H1 (cell line): ENCODE data around the gene AKT1S1. TPM values are rescaled to one million over a fixed set of nuclear protein-coding genes. Genes with fewer than 3 reads are reported as not detected.

Experiments
- GABPA ChIP-seq: IDR thresholded peaks from 2 replicates; pipeline ENCODE4 v1.6.1; 2011; ENCODE audit warnings: mild to moderate bottlenecking, low read length, moderate library complexity, borderline replicate concordance; ENCODE audit not compliant: insufficient read depth
- polyA plus RNA-seq, 7 experiments: library from polyadenylated mRNA; depleted of rRNA in 3 of 7; stranded (reverse) in 5 of 7; unstranded in 2 of 7; fragments of >200 nt in 5 of 7; fragments of 200-250 nt in 2 of 7; gene quantifications; 1 replicate in 5 of 7; 2 replicates in 1 of 7; 4 replicates in 1 of 7; pipeline versions ENCODE4 v1.2.1 to v1.2.3, GENCODE V29; 2011 to 2013; ENCODE audit warnings: missing spikeins in 2 of 7, mixed read lengths in 2 of 7
- total RNA-seq: library from RNA; stranded (reverse); fragmentation: NEBNext Ultra II Directional; extraction: Animal tissue kit (Norgen Biotek cat#: 25700); gene quantifications from 2 replicates; pipeline ENCODE4 v1.2.1, GENCODE V29; 2021

AKT1S1 gene
- total and polyA plus RNA-seq, 2 of the 8 experiments (the other 6 are each of a cell fraction or from before 2014, with no cell fraction given): 40.7 to 45.9 TPM

DNA sequence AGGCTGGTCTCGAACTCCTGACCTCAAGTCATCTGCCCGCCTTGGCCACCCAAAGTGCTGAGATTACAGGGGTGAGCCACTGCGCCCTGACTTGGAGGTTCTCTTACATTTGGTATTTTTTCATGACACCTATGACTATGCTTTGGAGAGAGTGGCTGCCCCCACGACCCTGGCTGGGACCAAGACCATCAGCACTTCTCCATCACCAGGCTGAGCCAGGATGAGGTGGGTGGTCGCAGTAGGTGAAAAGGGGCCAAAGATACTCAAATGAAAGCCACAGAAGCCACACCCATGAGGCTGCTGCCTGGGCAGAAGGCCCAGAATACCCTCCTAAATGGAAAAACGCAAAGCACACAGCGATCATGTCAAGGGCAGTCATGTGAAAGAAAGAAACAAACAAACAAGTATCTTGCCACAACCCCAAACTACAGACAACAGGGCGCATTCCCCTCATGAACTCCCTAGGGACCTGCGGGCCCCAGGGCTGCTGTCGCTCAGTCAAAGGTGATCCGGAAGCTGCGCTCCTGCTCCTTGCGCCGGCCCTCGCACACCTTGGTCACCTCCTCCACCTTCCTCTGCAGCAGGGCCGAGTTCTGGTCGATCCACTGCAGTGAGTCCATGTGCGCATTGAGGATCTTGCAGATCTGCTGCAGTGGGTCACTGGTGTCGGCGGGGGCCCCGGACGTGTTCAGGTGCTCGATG is 30.7 kb upstream of the AKT1S1 start (continued):
- no peak for TF ChIP-seq GABPA
- TF ChIP-seq, all 59 proteins: peak for 0
